ENCODE data around the gene SERP2. TPM values are rescaled to one million over a fixed set of nuclear protein-coding genes. Genes with fewer than 3 reads are reported as not detected.

The SERP2 gene
- total and polyA plus RNA-seq, 2 of the 8 experiments (the other 6 are each of a cell fraction or from before 2014, with no cell fraction given) = 2.0 to 2.3 TPM

DNA sequence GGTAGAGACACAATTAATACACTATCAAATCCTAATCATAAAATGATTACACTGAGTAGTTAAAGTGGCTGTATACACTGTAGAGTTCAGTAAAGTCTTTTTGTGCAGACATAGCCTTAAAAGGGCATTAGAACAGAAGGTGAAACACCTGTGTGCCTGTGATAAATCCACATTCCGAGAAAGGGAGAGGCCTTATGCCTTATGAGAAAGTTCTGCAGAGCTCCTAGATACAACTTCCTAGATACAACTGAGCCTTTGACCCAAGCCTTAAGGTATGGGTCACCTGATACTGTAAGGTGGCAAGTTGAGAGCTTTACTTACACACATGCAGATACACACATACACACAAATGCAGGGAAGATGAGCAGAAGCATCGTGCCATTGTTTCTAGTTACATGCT, 6.3 kb downstream of the SERP2 start (continued):
- TF ChIP-seq, protein P1, sequence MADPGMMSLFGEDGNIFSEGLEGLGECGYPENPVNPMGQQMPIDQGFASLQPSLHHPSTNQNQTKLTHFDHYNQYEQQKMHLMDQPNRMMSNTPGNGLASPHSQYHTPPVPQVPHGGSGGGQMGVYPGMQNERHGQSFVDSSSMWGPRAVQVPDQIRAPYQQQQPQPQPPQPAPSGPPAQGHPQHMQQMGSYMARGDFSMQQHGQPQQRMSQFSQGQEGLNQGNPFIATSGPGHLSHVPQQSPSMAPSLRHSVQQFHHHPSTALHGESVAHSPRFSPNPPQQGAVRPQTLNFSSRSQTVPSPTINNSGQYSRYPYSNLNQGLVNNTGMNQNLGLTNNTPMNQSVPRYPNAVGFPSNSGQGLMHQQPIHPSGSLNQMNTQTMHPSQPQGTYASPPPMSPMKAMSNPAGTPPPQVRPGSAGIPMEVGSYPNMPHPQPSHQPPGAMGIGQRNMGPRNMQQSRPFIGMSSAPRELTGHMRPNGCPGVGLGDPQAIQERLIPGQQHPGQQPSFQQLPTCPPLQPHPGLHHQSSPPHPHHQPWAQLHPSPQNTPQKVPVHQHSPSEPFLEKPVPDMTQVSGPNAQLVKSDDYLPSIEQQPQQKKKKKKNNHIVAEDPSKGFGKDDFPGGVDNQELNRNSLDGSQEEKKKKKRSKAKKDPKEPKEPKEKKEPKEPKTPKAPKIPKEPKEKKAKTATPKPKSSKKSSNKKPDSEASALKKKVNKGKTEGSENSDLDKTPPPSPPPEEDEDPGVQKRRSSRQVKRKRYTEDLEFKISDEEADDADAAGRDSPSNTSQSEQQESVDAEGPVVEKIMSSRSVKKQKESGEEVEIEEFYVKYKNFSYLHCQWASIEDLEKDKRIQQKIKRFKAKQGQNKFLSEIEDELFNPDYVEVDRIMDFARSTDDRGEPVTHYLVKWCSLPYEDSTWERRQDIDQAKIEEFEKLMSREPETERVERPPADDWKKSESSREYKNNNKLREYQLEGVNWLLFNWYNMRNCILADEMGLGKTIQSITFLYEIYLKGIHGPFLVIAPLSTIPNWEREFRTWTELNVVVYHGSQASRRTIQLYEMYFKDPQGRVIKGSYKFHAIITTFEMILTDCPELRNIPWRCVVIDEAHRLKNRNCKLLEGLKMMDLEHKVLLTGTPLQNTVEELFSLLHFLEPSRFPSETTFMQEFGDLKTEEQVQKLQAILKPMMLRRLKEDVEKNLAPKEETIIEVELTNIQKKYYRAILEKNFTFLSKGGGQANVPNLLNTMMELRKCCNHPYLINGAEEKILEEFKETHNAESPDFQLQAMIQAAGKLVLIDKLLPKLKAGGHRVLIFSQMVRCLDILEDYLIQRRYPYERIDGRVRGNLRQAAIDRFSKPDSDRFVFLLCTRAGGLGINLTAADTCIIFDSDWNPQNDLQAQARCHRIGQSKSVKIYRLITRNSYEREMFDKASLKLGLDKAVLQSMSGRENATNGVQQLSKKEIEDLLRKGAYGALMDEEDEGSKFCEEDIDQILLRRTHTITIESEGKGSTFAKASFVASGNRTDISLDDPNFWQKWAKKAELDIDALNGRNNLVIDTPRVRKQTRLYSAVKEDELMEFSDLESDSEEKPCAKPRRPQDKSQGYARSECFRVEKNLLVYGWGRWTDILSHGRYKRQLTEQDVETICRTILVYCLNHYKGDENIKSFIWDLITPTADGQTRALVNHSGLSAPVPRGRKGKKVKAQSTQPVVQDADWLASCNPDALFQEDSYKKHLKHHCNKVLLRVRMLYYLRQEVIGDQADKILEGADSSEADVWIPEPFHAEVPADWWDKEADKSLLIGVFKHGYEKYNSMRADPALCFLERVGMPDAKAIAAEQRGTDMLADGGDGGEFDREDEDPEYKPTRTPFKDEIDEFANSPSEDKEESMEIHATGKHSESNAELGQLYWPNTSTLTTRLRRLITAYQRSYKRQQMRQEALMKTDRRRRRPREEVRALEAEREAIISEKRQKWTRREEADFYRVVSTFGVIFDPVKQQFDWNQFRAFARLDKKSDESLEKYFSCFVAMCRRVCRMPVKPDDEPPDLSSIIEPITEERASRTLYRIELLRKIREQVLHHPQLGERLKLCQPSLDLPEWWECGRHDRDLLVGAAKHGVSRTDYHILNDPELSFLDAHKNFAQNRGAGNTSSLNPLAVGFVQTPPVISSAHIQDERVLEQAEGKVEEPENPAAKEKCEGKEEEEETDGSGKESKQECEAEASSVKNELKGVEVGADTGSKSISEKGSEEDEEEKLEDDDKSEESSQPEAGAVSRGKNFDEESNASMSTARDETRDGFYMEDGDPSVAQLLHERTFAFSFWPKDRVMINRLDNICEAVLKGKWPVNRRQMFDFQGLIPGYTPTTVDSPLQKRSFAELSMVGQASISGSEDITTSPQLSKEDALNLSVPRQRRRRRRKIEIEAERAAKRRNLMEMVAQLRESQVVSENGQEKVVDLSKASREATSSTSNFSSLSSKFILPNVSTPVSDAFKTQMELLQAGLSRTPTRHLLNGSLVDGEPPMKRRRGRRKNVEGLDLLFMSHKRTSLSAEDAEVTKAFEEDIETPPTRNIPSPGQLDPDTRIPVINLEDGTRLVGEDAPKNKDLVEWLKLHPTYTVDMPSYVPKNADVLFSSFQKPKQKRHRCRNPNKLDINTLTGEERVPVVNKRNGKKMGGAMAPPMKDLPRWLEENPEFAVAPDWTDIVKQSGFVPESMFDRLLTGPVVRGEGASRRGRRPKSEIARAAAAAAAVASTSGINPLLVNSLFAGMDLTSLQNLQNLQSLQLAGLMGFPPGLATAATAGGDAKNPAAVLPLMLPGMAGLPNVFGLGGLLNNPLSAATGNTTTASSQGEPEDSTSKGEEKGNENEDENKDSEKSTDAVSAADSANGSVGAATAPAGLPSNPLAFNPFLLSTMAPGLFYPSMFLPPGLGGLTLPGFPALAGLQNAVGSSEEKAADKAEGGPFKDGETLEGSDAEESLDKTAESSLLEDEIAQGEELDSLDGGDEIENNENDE (IDR thresholded peaks at IDR 0.05; ENCODE audit: insufficient replicate concordance, low read length) = no peak
- TF ChIP-seq CBX5 (IDR thresholded peaks at IDR 0.05; ENCODE audit: low read depth, low read length) (no peak), YY1 (IDR thresholded peaks at IDR 0.05; ENCODE audit: low read depth, low read length) (no peak), ATF2 (IDR thresholded peaks at IDR 0.05; ENCODE audit: low read length) (no peak), TEAD4 (IDR thresholded peaks at IDR 0.05; ENCODE audit: low read depth, low read length) (no peak), MAFK (IDR thresholded peaks at IDR 0.05; ENCODE audit: low read depth, low read length) (no peak)
- TF ChIP-seq, protein P2, sequence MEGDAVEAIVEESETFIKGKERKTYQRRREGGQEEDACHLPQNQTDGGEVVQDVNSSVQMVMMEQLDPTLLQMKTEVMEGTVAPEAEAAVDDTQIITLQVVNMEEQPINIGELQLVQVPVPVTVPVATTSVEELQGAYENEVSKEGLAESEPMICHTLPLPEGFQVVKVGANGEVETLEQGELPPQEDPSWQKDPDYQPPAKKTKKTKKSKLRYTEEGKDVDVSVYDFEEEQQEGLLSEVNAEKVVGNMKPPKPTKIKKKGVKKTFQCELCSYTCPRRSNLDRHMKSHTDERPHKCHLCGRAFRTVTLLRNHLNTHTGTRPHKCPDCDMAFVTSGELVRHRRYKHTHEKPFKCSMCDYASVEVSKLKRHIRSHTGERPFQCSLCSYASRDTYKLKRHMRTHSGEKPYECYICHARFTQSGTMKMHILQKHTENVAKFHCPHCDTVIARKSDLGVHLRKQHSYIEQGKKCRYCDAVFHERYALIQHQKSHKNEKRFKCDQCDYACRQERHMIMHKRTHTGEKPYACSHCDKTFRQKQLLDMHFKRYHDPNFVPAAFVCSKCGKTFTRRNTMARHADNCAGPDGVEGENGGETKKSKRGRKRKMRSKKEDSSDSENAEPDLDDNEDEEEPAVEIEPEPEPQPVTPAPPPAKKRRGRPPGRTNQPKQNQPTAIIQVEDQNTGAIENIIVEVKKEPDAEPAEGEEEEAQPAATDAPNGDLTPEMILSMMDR (IDR thresholded peaks at IDR 0.05; ENCODE audit: control extremely low read depth in 1 of 3, insufficient read depth in 1 of 3, low read depth in 1 of 3, low read length in 3 of 3) = no peak
